CD14-positive monocyte (primary cell): ENCODE measurements around the gene GPR39. TPM values are rescaled to one million over a fixed set of nuclear protein-coding genes. Genes with fewer than 3 reads are reported as not detected.

ENCODE experiments used
- DNase-seq, 3 donors: peaks; one replicate each; pipeline ENCODE4 v3.0.0-alpha.2; 2011 to 2022
- H2AFZ ChIP-seq: 2 replicates; pipeline ENCODE4 v1.6.0; 2012; ENCODE audit warnings: mild to moderate bottlenecking, low read depth, low read length, inconsistent platforms; ENCODE audit not compliant: insufficient read depth, poor library complexity, severe bottlenecking
- H3K27ac ChIP-seq, 2 donors: 1 replicate in 1 of 2; 2 replicates in 1 of 2; pipeline ENCODE4 v1.5.1; 2012 to 2013; ENCODE audit warnings: low read length in 2 of 2, control low read depth in 1 of 2, inconsistent platforms in 1 of 2, low read depth in 1 of 2, mild to moderate bottlenecking in 1 of 2
- H3K27me3 ChIP-seq, 2 donors: one replicate each; pipeline versions ENCODE4 v1.6.0 to v1.6.1; 2011 to 2013; ENCODE audit warnings: low read length in 2 of 2; ENCODE audit not compliant: control insufficient read depth in 2 of 2, insufficient read depth in 2 of 2
- H3K36me3 ChIP-seq, 2 donors: replicated peaks in 1 of 2; 1 replicate in 1 of 2; 2 replicates in 1 of 2; pipeline versions ENCODE4 v1.5.1 to v1.6.1; 2012 to 2013; ENCODE audit warnings: low read length in 2 of 2, control low read depth in 1 of 2, inconsistent platforms in 1 of 2, mild to moderate bottlenecking in 1 of 2; ENCODE audit not compliant: insufficient read depth in 2 of 2, control insufficient read depth in 1 of 2
- H3K4me1 ChIP-seq, 2 donors: 1 replicate in 1 of 2; 2 replicates in 1 of 2; pipeline versions ENCODE4 v1.5.1 to v1.6.1; 2012 to 2013; ENCODE audit warnings: low read length in 2 of 2, control low read depth in 1 of 2, inconsistent platforms in 1 of 2, mild to moderate bottlenecking in 1 of 2, moderate library complexity in 1 of 2; ENCODE audit not compliant: insufficient read depth in 2 of 2, control insufficient read depth in 1 of 2
- H3K4me2 ChIP-seq: replicated peaks from 2 replicates; pipeline ENCODE3; 2012; ENCODE audit warnings: low read length, moderate library complexity, mild to moderate bottlenecking; ENCODE audit not compliant: poor library complexity, severe bottlenecking; ENCODE audit errors: extremely low read depth
- H3K4me3 ChIP-seq, 3 experiments: fragments of 200-600 bp in 1 of 3; sonication (generic) in 1 of 3; replicated peaks in 1 of 3; 1 replicate in 2 of 3; 2 replicates in 1 of 3; pipeline ENCODE4 v1.5.1; 2011 to 2013; ENCODE audit warnings: low read length in 3 of 3, mild to moderate bottlenecking in 3 of 3, control low read depth in 2 of 3, low read depth in 2 of 3, inconsistent platforms in 1 of 3, moderate library complexity in 1 of 3
- H3K79me2 ChIP-seq: 2 replicates; pipeline ENCODE4 v1.6.0; 2012; ENCODE audit warnings: mild to moderate bottlenecking, control low read depth, inconsistent platforms, low read length, moderate library complexity; ENCODE audit not compliant: insufficient read depth
- H3K9ac ChIP-seq: 2 replicates; pipeline ENCODE4 v1.6.0; 2017; ENCODE audit warnings: low read length, mild to moderate bottlenecking; ENCODE audit not compliant: insufficient read depth, poor library complexity, severe bottlenecking
- H3K9me3 ChIP-seq, 2 donors: replicated peaks in 1 of 2; 1 replicate in 1 of 2; 2 replicates in 1 of 2; pipeline versions ENCODE4 v1.5.1 to v1.6.1; 2012 to 2013; ENCODE audit warnings: low read length in 2 of 2, control low read depth in 1 of 2; ENCODE audit not compliant: control insufficient read depth in 1 of 2, insufficient read depth in 1 of 2
- H4K20me1 ChIP-seq: 2 replicates; pipeline ENCODE4 v1.6.0; 2012; ENCODE audit warnings: mild to moderate bottlenecking, low read length, control low read depth, moderate library complexity; ENCODE audit not compliant: insufficient read depth
- H3K27ac Mint-ChIP-seq, 7 donors: one replicate each; pipeline ENCODE4 v1.8.0; 2020; ENCODE audit warnings: mild to moderate bottlenecking in 7 of 7, mixed read lengths in 7 of 7, moderate library complexity in 6 of 7, inconsistent platforms in 2 of 7
- H3K27me3 Mint-ChIP-seq, 3 donors: one replicate each; pipeline ENCODE4 v1.8.0; 2021 to 2022; ENCODE audit warnings: low read depth in 3 of 3, mild to moderate bottlenecking in 3 of 3, mixed read lengths in 3 of 3, moderate library complexity in 3 of 3, inconsistent platforms in 1 of 3
- H3K36me3 Mint-ChIP-seq, 2 donors: one replicate each; pipeline ENCODE4 v1.8.0; 2020; ENCODE audit warnings: mixed read lengths in 2 of 2, inconsistent platforms in 1 of 2, mild to moderate bottlenecking in 1 of 2
- H3K4me1 Mint-ChIP-seq: one replicate; pipeline ENCODE4 v1.8.0; 2020; ENCODE audit warnings: mild to moderate bottlenecking, mixed read lengths
- H3K4me3 Mint-ChIP-seq, 2 donors: one replicate each; pipeline ENCODE4 v1.8.0; 2020; ENCODE audit warnings: mild to moderate bottlenecking in 2 of 2, mixed read lengths in 2 of 2, moderate library complexity in 1 of 2
- H3K9me3 Mint-ChIP-seq, 7 donors: one replicate each; pipeline ENCODE4 v1.8.0; 2020 to 2022; ENCODE audit warnings: mixed read lengths in 7 of 7, mild to moderate bottlenecking in 6 of 7, moderate library complexity in 6 of 7, inconsistent platforms in 2 of 7
- WGBS: methylation state at CpG from one replicate; pipeline ENCODE4 v1.1.5; 2013; ENCODE audit warnings: missing lambda C conversion rate; ENCODE audit not compliant: insufficient coverage; 5-methylcytosine and 5-hydroxymethylcytosine counted together
- intact Hi-C, 2 donors: fragments of 100-400 bp; cut with micrococcal nuclease; formaldehyde crosslinking; loops; one replicate each; pipeline versions ENCODE4 v1.15.0 to v1.15.1; 2023
- polyA plus RNA-seq, 3 donors: library from polyadenylated mRNA; depleted of rRNA in 1 of 3; unstranded in 2 of 3; stranded (reverse) in 1 of 3; fragments of 300-500 nt in 2 of 3; fragments of >200 nt in 1 of 3; fragmentation: Illumina TruSeq in 2 of 3; gene quantifications; 1 replicate in 2 of 3; 2 replicates in 1 of 3; pipeline ENCODE4 v1.2.3, GENCODE V29; 2012 to 2021
- TF ChIP-seq, protein P1 (sequence below): fragments of 200-600 bp; IDR thresholded peaks from one replicate; pipeline ENCODE4 v1.8.0; 2022; ENCODE audit warnings: antibody characterized with exemption, mild to moderate bottlenecking

GPR39 gene
- polyA plus RNA-seq, 3 donors = 0.12 TPM; not detected in 2

DNA sequence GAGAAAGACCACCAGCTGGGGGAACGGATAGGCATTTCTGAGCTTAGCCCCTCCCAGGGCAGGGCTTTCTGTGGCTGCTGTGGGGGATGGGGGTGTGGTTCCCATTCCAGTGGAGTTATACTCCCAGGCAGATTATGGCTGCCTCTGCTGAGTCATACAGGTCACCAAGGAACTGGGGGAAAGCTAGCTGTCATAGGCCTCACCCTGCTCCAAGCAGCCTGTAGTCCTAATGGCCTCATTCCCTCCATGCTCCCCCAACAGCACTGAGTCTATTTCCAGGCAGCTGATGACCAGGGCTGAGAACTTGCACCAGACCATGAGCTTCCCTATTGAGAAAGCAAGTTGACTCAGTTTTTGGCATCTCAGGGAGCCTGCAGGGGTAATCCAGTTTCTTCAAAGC lies 87.1 kb downstream of the GPR39 start:
- Histone ChIP-seq H2AFZ (no peak overlapping the region), H3K4me3 (no peak overlapping the region), H3K79me2 (no peaks in the 10 kb centered on the region), H3K9me3 (peaks cover 0 to 11% of the 10 kb centered on the region in 2 donors), H3K9ac (no peak overlapping the region), H3K27me3 (no peaks in the 10 kb centered on the region), H4K20me1 (no peaks in the 10 kb centered on the region), H3K4me1 (no peaks in the 10 kb centered on the region), H3K4me2 (no peak overlapping the region), H3K27ac (no peak overlapping the region), H3K36me3 (no peaks in the 10 kb centered on the region)
- TF ChIP-seq, protein P1, sequence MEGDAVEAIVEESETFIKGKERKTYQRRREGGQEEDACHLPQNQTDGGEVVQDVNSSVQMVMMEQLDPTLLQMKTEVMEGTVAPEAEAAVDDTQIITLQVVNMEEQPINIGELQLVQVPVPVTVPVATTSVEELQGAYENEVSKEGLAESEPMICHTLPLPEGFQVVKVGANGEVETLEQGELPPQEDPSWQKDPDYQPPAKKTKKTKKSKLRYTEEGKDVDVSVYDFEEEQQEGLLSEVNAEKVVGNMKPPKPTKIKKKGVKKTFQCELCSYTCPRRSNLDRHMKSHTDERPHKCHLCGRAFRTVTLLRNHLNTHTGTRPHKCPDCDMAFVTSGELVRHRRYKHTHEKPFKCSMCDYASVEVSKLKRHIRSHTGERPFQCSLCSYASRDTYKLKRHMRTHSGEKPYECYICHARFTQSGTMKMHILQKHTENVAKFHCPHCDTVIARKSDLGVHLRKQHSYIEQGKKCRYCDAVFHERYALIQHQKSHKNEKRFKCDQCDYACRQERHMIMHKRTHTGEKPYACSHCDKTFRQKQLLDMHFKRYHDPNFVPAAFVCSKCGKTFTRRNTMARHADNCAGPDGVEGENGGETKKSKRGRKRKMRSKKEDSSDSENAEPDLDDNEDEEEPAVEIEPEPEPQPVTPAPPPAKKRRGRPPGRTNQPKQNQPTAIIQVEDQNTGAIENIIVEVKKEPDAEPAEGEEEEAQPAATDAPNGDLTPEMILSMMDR = no peak
- Mint-ChIP-seq H3K36me3 (no peaks in the 10 kb centered on the region), H3K9me3 (peaks cover 6 to 12% (median 9%) of the 10 kb centered on the region in 7 donors), H3K4me3 (no peak overlapping the region), H3K27me3 (no peaks in the 10 kb centered on the region), H3K27ac (no peak overlapping the region), H3K4me1 (no peaks in the 10 kb centered on the region)
- DNase-seq = no peak
- 71% methylated on average over 1 of the region's 1 CpG for WGBS
- intact Hi-C loops = no loop called here

DNA sequence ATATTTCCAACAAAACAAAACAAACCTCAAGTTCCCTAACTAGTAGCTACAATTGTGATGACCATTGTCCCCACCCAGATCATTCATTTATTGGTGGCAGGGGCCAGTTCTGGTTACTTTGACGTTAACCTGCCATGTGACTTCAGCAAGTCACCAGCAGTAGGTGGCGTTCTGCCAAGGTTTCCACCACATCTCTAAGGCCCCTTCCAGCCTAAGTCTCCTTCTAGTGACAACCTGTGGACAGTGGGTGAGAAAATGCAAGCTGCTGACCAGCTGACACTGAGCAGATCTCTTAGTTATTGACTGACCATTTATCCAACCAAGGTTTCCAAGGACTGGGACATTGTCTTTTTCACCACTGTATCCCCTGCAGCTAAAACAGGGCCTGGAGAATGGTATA lies 98.4 kb downstream of the GPR39 start:
- H3K27ac Mint-ChIP-seq = no peak overlapping the region
- H3K9me3 ChIP-seq = no peaks in the 10 kb centered on the region
- H3K36me3 ChIP-seq = no peaks in the 10 kb centered on the region
- no peak overlapping the region for H3K4me2 ChIP-seq
- intact Hi-C loops = no loop called here
- DNase-seq = no peak
- no peaks in the 10 kb centered on the region for H3K4me1 ChIP-seq
- TF ChIP-seq, protein P1 = no peak
- no peak overlapping the region for H3K4me3 ChIP-seq
- 43% methylated on average over 1 of the region's 2 CpGs for WGBS
- H3K27me3 ChIP-seq = no peaks in the 10 kb centered on the region
- no peak overlapping the region for H3K4me3 Mint-ChIP-seq
- no peak overlapping the region for H2AFZ ChIP-seq
- H3K27me3 Mint-ChIP-seq = peaks cover 3 to 5% (median 4%) of the 10 kb centered on the region in 3 donors
- H3K9me3 Mint-ChIP-seq = peaks cover 0 to 4% (median 0%) of the 10 kb centered on the region in 7 donors
- H3K79me2 ChIP-seq = no peaks in the 10 kb centered on the region
- no peaks in the 10 kb centered on the region for H3K36me3 Mint-ChIP-seq
- H4K20me1 ChIP-seq = no peaks in the 10 kb centered on the region
- no peaks in the 10 kb centered on the region for H3K4me1 Mint-ChIP-seq
- no peak overlapping the region for H3K9ac ChIP-seq
- no peak overlapping the region for H3K27ac ChIP-seq
